Calu3 (cell line): ENCODE measurements around the gene PTPRA. TPM values are rescaled to one million over a fixed set of nuclear protein-coding genes. Genes with fewer than 3 reads are reported as not detected.
"Not testable (repeated sequence)": the region's sequence is repeated elsewhere in the genome, so short reads cannot be mapped to it uniquely, and the experiment has no call there.

ENCODE experiments used
- BruUV-seq: library from RNA; stranded (reverse); fragments of 400-500 nt; replicated peaks from 2 replicates; lab custom pipeline; 2021; lab: Mats Ljungman, UMichigan
- CTCF ChIA-PET: fragments of 300-600 bp; sonication (Branson Sonifier 250); formaldehyde crosslinking; loops from one replicate; lab custom pipeline; 2022; ENCODE audit warnings: antibody characterized with exemption; lab: Charles Lee
- DNase-seq: peaks from one replicate; pipeline ENCODE4 v3.0.0; 2022
- H3K27ac Mint-ChIP-seq: one replicate; pipeline ENCODE4 v1.8.0; 2022; ENCODE audit warnings: mixed read lengths; ENCODE audit not compliant: unreplicated experiment
- H3K27me3 Mint-ChIP-seq: one replicate; pipeline ENCODE4 v1.8.0; 2022; ENCODE audit warnings: mixed read lengths; ENCODE audit not compliant: unreplicated experiment
- H3K36me3 Mint-ChIP-seq: one replicate; pipeline ENCODE4 v1.8.0; 2022; ENCODE audit warnings: mild to moderate bottlenecking, moderate library complexity, mixed read lengths; ENCODE audit not compliant: insufficient read depth, unreplicated experiment
- H3K4me1 Mint-ChIP-seq: one replicate; pipeline ENCODE4 v1.8.0; 2022; ENCODE audit warnings: mild to moderate bottlenecking, low read depth, mixed read lengths; ENCODE audit not compliant: unreplicated experiment
- H3K4me3 Mint-ChIP-seq: one replicate; pipeline ENCODE4 v1.8.0; 2022; ENCODE audit warnings: mild to moderate bottlenecking, low read depth, moderate library complexity, mixed read lengths; ENCODE audit not compliant: unreplicated experiment
- H3K9me3 Mint-ChIP-seq: one replicate; pipeline ENCODE4 v1.8.0; 2022; ENCODE audit warnings: low read depth, mixed read lengths; ENCODE audit not compliant: unreplicated experiment
- intact Hi-C: fragments of 100-400 bp; cut with micrococcal nuclease; formaldehyde crosslinking; loops from one replicate; pipeline ENCODE4 v1.10.0; 2022; ENCODE audit not compliant: unreplicated experiment
- total RNA-seq: library from RNA; stranded (reverse); gene quantifications from 2 replicates; pipeline ENCODE4 v1.2.3, GENCODE V29; 2022
- TF ChIP-seq, protein P1 (sequence below): fragments of 200-600 bp; IDR thresholded peaks from one replicate; pipeline ENCODE4 v1.8.0; 2022; ENCODE audit warnings: antibody characterized with exemption; ENCODE audit not compliant: unreplicated experiment

Gene PTPRA
- total RNA-seq, 1 experiment from 2014 or later: 30.2 TPM

DNA sequence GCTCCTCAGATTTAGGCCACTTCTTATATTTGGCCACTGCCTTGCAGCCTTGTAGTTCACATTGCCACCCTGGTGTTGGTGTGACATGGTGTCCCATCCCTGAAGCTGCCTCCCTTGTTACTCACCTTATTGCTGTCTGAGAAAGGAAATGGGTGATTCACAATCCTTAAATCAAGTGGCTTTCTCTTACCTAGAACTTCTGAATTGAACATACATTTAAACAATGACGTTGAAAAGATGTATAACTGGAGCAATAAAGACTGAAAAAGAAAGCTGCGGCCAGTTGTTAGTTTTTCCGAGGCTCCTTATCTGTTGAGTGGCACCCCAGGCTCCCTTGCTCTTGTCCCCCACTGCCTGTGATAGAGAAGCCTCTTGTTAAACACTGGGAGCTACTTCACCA is 141.4 kb downstream of the PTPRA start:
- Mint-ChIP-seq H3K27me3 (no peaks in the 10 kb centered on the region), H3K36me3 (no peaks in the 10 kb centered on the region)

DNA sequence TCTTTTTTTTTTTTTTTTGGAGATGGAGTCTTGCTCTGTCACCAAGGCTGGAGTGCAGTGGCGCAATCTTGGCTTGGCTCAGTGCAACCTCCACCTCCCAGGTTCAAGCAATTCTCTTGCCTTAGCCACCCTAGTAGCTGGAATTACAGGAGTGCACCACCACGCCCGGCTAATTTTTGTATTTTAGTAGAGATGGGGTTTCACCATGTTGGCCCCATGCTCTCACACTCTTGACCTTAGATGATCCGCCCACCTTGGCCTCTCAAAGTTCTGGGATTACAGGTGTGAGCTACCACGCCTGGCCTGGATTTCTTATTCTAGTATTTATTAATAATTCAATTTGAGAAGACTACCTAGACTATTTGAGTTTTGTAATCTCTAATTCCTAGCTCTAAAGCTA is 142.0 kb downstream of the PTPRA start:
- H3K4me3 Mint-ChIP-seq, BruUV-seq, H3K36me3 Mint-ChIP-seq, H3K4me1 Mint-ChIP-seq, H3K27ac Mint-ChIP-seq, DNase-seq, intact Hi-C loops, H3K9me3 Mint-ChIP-seq, H3K27me3 Mint-ChIP-seq: not testable (repeated sequence)
- CTCF ChIA-PET: interaction anchor here (0.7 kb wide), 1 partner anchor 479 kb away, joined by 3 read pairs; no protein-coding TSS in a partner anchor

More for the DNA sequence above, 141.4 kb downstream of the PTPRA start:
- CTCF ChIA-PET: interaction anchor here (0.7 kb wide), 1 partner anchor 480 kb away, joined by 3 read pairs; no protein-coding TSS in a partner anchor
- H3K9me3 Mint-ChIP-seq: no peaks in the 10 kb centered on the region
- no peak for DNase-seq
- TF ChIP-seq, protein P1, sequence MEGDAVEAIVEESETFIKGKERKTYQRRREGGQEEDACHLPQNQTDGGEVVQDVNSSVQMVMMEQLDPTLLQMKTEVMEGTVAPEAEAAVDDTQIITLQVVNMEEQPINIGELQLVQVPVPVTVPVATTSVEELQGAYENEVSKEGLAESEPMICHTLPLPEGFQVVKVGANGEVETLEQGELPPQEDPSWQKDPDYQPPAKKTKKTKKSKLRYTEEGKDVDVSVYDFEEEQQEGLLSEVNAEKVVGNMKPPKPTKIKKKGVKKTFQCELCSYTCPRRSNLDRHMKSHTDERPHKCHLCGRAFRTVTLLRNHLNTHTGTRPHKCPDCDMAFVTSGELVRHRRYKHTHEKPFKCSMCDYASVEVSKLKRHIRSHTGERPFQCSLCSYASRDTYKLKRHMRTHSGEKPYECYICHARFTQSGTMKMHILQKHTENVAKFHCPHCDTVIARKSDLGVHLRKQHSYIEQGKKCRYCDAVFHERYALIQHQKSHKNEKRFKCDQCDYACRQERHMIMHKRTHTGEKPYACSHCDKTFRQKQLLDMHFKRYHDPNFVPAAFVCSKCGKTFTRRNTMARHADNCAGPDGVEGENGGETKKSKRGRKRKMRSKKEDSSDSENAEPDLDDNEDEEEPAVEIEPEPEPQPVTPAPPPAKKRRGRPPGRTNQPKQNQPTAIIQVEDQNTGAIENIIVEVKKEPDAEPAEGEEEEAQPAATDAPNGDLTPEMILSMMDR: no peak
- no TSS peak for BruUV-seq
- H3K4me3 Mint-ChIP-seq: no peak overlapping the region
- H3K4me1 Mint-ChIP-seq: no peaks in the 10 kb centered on the region
- intact Hi-C loops: no loop called here
- H3K27ac Mint-ChIP-seq: no peak overlapping the region

DNA sequence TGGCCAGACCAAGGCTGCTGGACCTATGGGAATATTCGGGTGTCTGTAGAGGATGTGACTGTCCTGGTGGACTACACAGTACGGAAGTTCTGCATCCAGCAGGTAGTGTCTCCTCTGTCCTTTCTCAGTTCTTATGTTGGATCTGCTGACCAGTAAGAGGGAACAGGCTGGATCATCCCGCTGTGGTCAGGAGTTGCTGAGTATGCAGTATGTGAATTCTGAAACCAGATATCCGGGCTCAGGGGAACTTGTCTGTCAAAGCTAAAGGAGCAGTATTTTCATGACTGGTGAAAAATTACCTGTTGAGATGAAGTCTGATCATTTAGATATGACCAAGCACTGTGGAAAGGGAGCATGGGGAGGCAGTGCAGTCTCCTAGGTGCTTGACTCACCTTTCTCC is 148.0 kb downstream of the PTPRA start:
- no peak overlapping the region for H3K4me3 Mint-ChIP-seq
- H3K27ac Mint-ChIP-seq: no peak overlapping the region
- no peaks in the 10 kb centered on the region for H3K27me3 Mint-ChIP-seq
- H3K36me3 Mint-ChIP-seq: peaks cover 5% of the 10 kb centered on the region
- no peaks in the 10 kb centered on the region for H3K9me3 Mint-ChIP-seq
- BruUV-seq: no TSS peak
- intact Hi-C loops: no loop called here
- H3K4me1 Mint-ChIP-seq: no peaks in the 10 kb centered on the region
- TF ChIP-seq, protein P1: no peak
- DNase-seq: no peak
- CTCF ChIA-PET: no interaction called here

DNA sequence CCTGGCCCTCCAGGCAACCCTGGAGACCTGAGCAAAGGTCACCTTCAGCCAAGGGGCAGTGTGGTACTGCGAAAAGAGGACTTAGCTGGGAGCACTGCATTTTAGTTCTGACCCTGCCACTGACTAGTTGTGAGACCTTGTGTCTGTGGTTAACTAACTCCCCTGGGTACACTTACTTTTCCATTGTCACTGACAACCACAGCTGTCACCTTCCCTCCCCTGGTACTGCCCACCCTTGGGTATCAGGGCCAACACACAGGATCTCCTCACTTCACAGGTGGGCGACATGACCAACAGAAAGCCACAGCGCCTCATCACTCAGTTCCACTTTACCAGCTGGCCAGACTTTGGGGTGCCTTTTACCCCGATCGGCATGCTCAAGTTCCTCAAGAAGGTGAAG is 148.5 kb downstream of the PTPRA start:
- Mint-ChIP-seq H3K36me3 (peaks cover 5% of the 10 kb centered on the region), H3K4me1 (no peaks in the 10 kb centered on the region), H3K27ac (no peak overlapping the region), H3K27me3 (no peaks in the 10 kb centered on the region), H3K4me3 (no peak overlapping the region), H3K9me3 (no peaks in the 10 kb centered on the region)
- intact Hi-C loops: no loop called here
- CTCF ChIA-PET: no interaction called here
- TF ChIP-seq, protein P1: no peak
- no TSS peak for BruUV-seq
- DNase-seq: no peak

DNA sequence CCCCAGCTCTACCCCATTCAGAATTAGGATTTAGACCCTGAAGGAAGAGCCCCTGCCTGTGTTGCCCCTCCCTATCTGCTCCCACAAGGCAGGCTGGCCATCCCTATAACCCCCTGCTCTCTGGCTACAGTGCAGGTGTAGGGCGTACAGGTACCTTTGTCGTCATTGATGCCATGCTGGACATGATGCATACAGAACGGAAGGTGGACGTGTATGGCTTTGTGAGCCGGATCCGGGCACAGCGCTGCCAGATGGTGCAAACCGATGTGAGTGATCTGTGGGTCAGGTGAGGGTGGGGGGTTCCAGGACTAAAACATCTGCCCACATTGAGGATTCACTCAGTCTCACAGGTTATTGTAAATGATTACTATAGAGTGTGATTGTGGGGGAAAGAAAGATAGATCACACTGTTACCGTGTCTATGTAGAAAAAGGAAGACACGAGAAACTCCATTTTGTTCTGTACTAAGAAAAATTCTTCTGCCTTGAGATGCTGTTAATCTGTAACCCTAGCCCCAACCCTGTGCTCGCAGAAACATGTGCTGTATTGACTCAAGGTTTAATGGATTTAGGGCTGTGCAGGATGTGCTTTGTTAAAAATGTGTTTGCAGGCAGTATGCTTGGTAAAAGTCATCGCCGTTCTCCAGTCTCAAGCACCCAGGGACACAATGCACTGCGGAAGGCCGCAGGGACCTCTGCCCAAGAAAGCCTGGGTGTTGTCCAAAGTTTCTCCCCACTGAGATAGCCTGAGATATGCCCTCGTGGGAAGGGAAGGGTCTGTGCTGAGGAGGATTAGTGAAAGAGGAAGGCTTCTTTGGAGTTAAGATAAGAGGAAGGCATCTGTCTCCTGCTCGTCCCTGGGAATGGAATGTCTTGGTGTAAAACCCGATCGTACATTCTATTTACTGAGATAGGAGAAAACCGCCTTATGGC is 149.5 kb downstream of the PTPRA start:
- H3K9me3 Mint-ChIP-seq, intact Hi-C loops, H3K27ac Mint-ChIP-seq, DNase-seq, H3K36me3 Mint-ChIP-seq, BruUV-seq, H3K27me3 Mint-ChIP-seq, CTCF ChIA-PET, H3K4me1 Mint-ChIP-seq, H3K4me3 Mint-ChIP-seq: not testable (repeated sequence)
